Fibroblast of skin of left quadriceps (primary cell): Measurements from ENCODE around the gene KIAA1191.
A peak's percentile ranks its signal among the peaks of the same experiment; 100 is the strongest.
"Not testable (repeated sequence)": the region's sequence is repeated elsewhere in the genome, so short reads cannot be mapped to it uniquely, and the experiment has no call there.

Experiments
- DNase-seq, 2 experiments: peaks; one replicate each; pipeline ENCODE4 v3.0.0-alpha.2; 2013; ENCODE audit warnings: low read depth in 2 of 2

KIAA1191 gene, protein sequence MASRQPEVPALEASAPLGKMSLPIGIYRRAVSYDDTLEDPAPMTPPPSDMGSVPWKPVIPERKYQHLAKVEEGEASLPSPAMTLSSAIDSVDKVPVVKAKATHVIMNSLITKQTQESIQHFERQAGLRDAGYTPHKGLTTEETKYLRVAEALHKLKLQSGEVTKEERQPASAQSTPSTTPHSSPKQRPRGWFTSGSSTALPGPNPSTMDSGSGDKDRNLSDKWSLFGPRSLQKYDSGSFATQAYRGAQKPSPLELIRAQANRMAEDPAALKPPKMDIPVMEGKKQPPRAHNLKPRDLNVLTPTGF

DNA sequence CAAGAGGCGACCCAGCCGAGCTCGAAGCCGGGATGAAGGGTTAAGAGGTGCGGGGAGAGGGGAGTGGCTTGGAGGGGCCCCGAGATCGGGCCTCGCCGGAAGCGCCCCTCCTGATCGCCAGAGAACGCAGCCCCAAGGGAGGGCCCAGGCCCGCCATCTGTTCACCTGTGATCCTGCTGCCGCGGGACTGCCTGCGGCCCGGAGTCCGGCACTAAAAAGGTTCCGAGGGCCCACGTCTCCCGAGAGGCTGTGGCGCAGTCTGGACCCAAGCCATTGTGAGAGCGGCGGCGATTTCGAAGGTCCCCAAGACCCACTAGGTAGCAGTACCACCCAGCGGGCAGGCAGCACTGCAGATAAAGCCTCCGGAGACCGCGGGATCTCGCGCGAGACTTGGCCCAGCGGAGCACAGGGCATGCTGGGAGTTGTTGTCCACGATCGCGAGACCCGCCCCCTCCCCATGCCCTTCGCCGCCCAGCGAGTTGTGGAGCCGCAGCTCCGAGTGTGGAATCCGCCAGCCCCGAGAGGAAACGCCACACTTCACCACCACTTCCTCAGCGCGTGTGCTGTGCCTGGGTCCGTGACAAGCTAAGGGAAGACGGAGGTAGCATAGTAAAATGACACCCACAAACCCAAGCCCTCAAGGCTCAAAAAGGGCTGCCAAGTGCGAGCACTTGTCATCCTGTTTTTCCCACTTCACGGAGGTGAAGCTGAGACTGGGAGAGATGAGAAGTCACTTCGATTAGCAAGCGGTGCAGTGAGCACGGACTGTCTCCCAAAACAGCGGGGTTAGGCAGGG is at the start of gene KIAA1191:
KIAA1191 (minus strand) TSS at position 328 of the 796 bp plus-strand sequence. CDS start 2,256 bp downstream, outside the sequence.
- DNase-seq: peak; percentile 67 to 70

DNA sequence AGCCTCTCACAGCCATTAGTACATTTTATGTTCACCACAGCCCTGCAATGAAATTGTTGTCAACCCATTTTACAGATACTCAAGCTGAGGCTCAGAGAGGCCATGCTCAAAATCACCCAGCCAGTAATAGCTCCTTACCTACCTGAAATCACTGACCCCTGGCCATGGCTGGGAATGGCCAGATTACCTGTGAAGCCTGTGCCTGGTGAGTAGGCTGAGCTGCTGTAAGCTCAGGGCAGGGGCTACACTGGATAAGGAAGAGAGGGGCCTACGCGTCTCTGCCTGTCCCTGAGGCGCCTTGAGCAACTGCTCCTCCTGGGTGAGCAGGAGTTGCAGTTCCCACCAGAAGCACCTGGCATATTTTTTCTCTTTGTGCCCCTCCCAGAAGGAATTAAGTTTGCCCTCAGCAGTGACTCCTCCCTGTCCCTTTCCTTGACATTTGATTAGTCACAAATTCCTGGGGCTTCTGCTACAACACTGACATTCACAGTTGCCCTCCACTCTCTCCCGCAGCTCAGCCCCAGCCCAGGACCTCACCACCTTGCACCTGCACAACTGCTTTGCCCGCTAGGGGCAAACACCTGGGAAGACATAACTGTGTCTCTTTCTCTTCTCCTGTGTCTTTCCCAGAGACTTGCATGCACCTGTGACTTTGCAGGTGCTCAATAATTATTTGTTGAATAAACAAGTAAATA is 49.1 kb upstream of the KIAA1191 start:
- DNase-seq: no peak

DNA sequence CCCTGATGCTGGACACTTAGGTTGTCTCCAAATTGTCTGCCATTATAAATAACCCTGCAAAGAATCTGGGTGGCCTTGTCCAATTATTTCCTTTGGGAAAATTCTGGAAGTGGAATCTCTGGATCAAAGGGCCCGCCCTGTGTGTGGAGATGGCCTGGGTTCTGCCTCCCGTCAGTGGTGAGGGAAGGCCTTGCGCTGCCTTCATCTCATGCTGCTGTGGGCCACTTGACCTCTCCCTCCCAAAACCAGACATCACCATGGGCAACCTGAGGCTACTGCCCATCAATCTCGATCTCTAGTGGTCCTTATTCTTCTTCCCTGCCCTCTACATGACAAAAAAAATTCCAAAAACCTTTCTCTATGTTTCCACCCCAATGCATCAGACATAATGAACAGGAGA is 48.2 kb upstream of the KIAA1191 start:
- no peak for DNase-seq

DNA sequence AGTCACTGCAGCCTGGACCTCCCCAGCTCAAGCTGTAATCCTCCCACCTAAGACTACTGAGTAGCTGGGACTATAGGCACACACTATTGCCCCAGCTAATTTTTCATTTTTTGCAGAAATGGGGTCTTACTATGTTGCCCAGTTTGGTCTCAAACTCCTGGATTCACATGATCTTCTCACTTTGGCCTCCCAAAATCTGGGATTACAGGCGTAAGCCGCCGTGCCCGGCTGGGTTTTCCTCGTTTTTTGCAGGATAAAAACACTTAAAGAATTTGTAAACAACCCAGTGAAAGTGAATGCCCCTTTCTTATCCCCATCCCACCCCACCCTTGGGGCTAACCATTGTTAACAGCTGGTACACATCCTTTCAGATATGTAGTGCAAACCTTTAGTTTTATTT is 47.0 kb upstream of the KIAA1191 start:
- DNase-seq: no peak

DNA sequence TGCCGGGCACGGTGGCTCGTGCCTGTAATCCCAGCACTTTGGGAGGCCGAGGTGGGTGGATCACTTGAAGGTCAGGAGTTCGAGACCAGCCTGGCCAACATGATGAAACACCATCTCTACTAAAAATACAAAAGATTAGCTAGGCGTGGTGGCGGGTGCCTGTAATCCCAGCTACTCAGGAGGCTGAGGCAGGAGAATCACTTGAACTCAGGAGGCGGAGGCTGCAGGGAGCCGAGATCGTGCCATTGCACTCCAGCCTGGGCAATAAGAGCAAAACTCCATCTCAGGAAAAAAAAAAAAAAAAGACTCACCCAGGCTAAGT is 46.6 kb upstream of the KIAA1191 start:
- DNase-seq: not testable (repeated sequence)

DNA sequence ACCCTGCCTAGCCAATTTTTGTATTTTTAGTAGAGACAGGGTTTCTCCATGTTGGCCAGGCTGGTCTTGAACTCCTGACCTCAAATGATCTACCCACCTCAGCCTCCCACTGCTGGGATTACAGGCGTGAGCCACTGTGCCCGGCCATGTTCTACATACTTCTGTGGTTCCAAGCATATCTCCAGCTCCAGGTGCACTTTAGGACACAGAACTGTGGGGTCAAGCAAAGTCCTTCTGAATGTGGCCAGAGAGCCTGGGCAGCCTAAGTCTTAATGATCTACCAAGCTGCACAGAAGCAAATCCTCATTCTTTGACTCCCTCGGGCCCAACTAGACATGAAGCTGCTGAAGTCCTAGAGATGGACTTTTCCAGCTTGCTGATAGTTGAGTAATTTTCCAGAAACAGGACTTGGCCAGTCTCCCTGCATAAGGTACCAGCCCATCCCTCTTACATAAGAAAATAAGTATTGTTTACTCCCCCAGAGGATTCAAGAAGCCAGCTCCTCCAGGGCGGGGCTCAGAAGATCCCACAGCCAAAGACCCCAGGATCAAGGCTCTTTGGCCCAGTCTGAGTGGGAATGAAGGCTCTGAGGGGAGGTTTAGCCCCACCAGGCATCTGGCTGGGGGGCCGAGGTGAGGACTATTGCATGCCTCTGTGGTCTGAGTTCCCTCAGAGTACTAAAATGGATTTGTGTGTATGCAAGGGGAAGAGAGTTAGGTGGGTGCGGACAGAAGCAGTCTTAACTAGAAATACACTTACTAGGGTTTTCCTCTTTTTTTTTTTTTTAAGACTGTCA is 46.1 kb upstream of the KIAA1191 start:
- no peak for DNase-seq

DNA sequence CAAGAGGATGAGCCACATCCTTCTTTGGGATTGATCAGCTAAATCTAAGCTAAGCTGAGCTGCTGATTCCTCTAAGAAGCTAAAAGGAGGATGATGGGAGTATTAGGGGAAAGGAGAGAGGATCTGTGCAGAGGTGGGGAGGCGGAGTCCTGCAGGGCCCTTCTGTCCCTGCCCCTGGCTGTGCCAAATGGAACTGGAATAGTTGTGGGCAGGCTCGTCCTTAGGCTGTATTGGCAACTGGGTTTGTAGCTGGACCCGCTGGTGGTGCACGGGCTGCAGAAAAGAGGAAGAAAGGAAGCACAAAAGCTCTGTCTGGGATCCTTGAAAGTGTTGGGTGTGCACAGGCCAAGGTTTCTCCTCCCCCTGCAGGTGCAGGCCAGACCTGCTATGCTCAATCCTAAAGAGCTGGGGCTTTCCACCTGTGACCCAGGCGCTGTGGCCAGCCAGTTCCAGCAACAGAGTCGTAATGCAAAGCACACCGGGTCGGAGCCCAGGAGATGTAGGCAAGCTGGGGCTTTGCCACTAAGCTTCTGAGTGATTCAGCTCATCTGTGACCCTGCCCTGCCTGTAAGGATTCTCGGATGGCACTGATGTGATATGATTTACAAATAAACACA is 45.0 kb upstream of the KIAA1191 start:
- no peak for DNase-seq

DNA sequence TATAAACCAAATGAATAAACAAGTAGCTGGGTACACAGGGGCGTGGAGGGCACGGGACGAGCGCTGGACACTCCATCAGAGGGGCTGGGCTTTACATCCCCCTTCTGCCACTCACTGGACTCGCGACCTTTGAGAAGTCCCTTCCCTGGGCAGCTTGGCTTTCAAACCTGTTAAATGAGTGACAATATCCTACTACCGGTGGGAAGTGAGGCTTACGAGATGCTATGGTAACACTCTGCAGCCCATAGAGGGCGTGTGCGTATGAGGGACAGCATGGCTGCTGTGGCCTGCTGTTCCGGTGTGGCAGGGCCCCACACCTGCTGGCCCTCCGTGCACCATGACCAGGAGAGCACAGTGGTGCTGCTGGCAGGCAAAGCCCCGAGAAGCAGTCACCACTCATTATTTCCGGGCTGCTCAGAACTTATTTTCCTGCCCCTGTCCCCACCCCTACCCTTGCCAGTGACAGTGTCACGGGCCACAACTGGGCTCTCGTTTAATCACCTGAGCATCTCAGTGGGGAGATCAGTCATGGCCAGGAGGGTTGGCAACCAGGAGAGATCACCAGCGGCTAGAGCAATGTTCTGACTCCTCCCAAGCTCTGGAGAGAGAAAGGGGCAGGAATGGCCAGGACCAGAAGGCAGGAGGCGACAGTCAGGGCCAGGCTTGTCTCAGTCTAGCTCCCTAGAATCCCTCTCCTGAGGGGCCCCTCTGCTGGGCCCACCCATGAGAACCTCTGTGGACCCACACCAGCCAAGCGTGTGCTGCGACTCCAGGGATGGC is 44.3 kb upstream of the KIAA1191 start:
- no peak for DNase-seq

DNA sequence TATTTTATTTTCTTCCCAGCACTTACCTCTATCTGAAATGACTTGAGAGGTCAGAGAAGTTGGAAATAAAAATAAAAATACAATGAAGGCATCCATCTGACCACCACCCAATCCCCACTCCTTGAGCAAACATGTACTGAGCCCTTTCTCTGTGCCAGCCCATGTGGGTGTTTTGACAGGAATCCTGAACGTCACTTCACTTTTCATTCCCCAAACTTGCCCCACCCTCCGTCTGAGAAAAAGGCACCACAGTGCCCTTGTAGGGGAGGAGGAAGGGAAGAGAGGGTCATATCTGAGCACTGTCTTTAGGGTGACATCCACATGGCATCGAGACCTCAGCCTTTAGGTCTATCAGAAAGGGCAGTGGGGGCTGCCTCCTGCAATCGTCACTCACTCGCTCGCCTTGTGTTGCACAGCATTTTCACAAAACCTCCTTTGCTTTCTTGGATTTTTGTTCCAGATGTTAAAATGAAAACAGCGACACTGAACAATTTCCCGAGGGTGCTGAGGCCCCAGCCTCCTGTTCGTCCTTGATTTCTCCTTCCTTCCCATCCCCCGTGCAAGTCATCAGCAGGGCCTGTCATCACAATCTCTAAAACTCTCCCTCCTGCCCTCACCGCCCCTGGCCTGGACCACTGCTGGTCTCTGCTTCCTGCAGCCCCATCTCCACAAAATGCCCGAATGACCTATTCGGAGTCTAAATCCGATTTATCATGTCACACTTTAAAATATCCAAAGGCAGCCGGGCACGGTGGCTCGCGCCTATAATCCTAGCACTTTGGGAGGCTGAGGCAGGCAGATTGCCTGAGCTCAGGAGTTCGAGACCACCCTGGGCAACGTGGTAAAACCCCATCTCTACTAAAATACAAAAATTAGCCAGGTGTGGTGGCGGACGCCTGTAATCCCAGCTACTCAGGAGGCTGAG is 40.0 kb upstream of the KIAA1191 start:
- DNase-seq: no peak

DNA sequence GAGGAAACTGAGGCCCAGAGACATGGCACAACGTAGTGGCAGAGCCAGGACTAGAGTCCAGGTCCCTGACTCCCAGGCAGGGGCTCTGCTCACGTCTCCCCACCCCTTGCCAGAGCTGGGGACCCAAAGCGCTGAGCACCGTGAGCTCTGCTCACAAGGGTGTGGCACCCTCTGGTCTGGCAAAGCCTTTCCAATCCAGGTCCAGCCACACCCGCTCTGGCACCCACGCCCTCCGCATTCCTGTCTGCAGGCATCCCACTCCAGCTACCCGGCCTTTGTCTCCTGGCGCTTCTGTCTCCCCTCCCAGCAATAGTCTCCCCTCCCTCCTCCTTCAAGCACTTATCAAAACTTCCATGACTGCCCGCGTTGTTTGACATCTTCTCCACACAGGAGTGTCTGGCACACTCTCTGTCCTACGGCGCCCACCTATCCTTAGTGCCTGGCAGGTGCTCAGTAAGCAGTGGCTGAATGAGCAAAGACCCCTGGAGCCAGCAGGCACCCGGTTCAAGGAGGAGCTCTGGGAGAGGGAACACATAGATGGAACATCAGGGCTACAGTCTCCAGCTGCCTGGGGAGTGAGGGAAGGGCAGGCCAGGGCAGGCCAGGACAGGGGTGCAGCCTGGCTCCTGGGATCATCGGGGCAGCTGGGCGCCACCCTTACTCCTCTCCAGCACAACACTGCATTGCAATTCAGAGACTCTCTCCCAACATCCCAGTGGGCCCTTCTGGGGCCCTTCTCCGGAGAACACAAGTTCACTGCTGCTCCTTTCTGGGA is 39.0 kb upstream of the KIAA1191 start:
- DNase-seq: no peak

DNA sequence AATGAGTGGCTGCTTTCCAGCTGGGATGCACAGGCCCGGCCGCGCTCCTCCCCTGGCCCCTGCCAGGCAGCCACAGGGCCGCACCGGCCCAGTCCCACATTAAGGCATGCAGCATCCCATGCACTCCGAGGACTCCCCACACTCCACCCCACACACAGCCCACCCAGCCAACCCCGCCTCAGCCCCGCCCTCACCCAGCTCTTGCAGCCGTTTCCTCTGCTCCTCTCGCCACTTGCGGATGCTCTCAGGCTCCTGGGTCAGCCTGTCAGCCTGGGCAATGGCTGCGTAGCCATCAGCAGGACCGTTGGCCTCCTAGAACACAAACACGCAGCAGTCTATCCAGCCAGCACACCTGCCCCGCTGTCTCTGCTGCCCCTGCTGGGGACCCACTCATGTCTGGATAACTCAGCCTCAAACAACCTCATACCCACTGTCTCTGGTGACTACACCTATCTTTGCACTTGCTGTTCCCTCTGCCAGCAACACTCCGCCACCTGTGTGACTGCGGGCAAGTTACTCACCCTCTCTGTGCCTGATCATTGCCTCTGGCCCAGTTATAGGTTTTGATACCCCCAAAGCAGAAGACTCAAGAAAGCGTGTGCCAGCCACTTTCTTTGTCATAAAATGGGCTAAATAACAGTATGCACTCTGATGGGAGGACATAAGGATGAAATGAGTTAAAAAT is 36.3 kb upstream of the KIAA1191 start:
- no peak for DNase-seq

DNA sequence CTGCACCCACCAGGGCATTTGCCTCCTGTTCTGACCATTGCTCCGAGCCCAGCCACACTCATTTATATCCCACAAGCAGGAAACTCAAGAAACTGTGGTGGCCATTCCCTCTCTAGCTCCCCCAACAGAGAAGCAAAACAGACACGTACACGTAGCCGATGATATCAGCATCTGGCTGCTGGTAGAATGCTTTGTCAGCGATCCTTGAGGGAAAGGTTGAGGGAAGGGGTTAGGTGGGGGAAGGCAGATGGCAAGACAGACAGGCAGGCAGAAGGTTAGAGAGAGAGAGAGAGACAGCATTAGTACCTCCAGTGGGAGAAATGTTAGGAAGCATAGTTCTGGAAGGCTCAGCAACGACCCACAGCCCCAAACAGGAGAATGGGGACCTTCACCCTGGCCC is 34.8 kb upstream of the KIAA1191 start:
- no peak for DNase-seq

DNA sequence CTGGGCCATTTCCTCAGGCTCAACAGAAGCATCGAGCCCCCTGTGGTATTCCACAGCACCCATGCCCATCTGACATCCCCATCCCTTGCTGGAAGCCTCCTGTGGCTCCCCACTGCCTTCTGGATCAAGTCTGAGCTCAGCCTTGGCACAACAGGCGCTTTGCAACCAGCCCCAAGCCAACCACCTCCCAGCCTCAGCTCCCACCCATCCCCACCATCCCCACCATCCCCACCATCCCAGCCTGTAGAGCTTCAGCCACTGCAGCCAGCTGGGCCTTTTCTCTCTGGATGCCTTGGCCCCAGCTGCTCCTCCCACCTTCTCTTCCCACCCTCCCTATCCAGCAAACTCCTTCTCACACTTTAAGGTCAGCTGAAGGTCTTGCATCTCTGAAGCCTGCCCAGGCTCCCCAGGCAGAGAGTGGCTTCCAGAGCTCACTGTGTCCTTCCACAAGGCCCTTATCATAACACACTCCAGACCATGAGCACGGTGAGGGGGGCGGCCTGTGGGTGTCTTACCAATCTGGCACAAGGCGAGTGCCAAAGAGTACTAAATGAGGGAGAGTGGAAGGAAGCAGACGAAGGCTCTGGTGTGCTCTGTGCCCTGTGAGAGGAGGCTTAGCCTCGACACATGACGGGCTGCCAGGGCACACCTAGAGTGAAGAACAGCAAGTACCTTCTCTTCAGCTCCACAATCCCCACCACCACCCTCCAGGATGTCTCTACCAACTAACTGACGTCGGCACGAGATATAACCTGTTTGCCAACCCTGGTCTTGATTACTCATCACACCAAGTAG is 33.5 kb upstream of the KIAA1191 start:
- DNase-seq: no peak

DNA sequence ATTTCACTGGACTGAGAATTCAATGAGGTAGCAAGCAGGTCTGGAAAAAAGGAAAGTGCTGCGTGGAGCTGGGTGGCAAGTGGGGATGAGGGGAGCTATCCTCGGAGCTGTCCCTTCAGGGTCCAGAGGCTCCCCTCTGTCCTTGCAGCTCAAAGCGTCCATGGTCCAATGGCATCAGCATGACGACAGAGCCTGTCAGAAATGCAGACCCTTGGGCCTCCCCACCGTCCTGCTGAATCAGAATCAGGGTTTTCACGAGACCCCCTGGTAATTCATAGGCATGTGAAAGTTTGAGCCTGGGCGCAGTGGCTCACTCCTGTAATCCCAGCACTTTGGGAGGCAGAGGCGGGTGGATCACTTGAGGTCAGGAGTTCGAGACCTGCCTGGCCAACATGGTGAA is 32.5 kb upstream of the KIAA1191 start:
- no peak for DNase-seq

DNA sequence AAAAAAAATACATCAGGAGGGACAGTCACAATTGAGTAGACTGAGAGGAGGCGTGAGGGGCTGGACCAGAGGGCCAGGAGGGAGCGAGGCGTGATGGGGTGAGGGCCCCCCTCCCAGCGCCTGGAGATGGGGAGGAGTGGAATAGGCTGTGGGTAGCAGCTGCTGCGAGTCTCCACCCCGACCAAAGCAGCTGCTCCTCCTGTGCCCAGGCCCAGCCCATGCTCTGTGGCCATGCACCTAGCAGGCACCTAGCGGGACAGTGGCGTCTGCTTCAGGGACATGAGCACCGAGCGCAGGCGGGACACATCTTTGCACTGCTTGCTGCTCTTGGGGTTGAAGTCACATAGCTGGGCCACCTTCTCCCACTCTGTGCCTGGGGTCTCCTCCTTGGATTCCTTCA is 31.0 kb upstream of the KIAA1191 start:
- DNase-seq: no peak

DNA sequence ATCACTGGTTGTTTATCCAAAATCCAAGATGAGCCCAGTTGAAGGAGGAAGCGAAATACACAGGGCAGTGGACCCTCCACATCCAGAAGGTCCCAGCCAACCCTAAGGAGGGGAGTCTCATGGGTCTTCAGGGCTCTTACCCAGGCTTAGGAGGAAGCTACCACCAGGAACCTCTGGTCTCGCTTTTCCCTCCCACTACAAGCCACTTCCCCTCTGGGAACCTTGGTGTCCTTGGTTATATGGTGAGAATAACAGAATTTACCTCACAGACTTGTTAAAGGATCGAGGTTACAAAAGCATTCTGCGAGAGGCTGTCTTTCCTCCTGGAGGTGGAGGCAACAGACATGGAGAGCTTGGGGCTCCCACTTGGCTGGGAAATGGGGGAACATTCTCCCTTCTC is 30.4 kb upstream of the KIAA1191 start:
- no peak for DNase-seq

DNA sequence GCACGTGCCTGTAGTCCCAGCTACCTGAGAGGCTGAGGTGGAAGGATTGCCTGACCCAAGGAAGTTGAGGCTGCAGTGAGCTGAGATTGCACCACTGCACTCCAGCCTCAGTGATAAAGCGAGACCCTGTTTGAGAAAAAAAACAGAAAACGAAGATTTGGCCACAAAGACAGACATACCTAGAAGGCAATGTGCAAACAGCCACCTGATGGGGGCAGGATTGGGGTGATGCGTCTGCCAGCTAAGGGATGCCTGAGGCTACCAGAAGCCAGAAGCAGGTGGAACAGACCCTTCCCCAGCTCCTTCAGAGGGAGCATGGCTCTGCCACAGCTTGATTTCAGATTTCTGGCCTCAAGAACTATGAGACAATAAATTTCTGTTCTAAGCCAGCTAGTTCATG is 29.9 kb upstream of the KIAA1191 start:
- DNase-seq: no peak
